HG02943 (cell line): ENCODE measurements around the gene FOXO4.
A peak's percentile ranks its signal among the peaks of the same experiment; 100 is the strongest.

Experiments used
- ATAC-seq: cut with Tn5 transposase; IDR thresholded peaks from one replicate; pipeline ENCODE4 v1.9.1; 2021; ENCODE audit warnings: mild to moderate bottlenecking, low read depth, moderate library complexity; ENCODE audit not compliant: unreplicated experiment

The FOXO4 gene

GRCh38 chrX:71128915-71129765 lies 33.5 kb downstream of the FOXO4 start:
- ATAC-seq = peak; percentile 69

DNA sequence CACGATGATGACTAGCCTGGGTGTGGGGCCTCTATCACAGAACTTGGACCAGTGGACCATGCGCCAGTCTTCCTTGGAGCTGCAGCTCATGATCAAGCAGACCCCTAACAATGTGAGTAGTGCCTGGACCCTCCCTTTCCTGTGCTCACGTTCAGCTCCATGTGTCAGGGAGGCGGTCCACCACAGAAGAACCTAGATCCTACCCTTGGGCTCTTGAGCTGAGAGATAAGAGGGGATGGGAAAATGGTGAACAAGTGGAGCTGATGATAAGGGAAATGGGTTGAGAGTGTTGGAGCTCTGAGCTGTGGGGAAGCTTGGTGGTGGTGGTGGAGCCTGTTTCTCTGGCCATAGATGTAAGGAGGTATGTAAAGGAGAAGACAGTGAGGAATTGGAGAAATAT lies 35.9 kb downstream of the FOXO4 start:
- ATAC-seq = no peak

DNA sequence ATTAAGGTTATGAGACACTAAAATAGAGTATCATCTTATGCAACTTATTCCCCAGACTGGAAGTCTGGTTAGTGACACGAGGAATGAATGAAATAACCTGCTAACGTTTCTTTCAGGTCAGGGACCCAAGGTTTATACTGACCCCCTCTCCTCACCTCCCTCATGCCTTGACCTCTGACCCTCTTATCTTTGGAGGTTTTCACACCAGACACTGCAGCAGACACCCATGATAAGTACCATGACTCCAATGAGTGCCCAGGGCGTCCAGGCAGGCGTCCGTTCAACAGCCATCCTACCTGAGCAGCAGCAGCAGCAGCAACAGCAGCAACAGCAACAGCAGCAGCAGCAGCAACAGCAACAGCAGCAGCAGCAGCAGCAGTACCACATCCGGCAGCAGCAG lies 44.8 kb downstream of the FOXO4 start:
- no peak for ATAC-seq

DNA sequence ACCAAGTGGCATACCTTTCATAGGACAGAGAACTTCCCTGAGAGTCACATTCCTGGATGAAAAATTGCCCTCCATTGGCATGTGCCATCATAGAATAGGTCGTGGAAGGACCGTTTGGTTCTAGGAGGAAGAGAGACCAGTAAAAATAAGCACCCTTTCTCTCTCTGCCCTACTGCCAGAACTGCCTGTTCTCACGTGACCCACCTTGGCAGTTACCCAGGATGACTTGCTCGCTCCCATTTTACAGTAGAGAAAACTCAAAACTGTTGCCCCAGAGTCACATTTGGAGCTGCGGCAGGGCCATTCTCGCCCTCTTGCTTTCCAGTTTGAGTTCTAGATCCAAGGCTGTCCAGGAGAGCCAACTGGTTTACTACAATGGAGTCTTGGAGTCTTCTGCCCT lies 47.9 kb downstream of the FOXO4 start:
- ATAC-seq = no peak

- no peak for ATAC-seq
Observed at GRCh38 chrX:71144651-71145050, 49.0 kb downstream of the FOXO4 start, which contains the start of gene NLGN3. Gene NLGN3 (plus strand): TSS chrX:71144841. CDS start chrX:71147750, 2,909 bp downstream.

DNA sequence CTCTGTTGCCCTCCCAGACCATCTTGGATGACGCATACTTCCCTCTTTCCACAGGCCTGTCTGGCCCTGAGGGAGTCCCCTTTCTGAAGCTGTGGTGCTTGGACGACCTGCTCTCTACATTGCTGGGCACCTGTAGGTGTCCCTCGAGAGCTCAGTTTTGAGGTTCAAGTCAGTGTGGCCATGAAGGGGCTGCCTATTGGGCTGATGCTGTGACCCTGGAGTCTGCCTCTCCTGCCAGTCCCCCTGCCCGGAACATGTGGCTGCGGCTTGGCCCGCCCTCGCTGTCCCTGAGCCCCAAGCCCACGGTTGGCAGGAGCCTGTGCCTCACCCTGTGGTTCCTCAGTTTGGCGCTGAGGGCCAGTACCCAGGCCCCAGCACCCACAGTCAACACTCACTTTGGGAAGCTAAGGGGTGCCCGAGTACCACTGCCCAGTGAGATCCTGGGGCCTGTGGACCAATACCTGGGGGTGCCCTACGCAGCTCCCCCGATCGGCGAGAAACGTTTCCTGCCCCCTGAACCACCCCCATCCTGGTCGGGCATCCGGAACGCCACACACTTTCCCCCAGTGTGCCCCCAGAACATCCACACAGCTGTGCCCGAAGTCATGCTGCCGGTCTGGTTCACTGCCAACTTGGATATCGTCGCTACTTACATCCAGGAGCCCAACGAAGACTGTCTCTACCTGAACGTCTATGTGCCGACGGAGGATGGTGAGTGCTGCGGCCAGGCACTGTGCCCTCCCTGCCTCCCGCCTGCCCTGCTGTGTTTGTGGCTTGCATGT lies 52.0 kb downstream of the FOXO4 start:
- no peak for ATAC-seq

GRCh38 chrX:71148278-71148663 lies 52.6 kb downstream of the FOXO4 start:
- ATAC-seq = no peak

- no peak for ATAC-seq
Observed at GRCh38 chrX:71151366-71151765, 55.7 kb downstream of the FOXO4 start.
